Endometrium (tissue), 2 donors: ENCODE measurements around the gene GJB6.

ENCODE experiments used
- FAIRE-seq: peaks from 2 replicates; lab custom pipeline; 2012; peaks lifted over from hg19 to GRCh38; lab: Jason Lieb, UNC
- donor health status: control.
- donor health status: control.

GJB6 gene

GRCh38 chr13:20186771-20187170, 45.3 kb downstream of the GJB6 start:
- no peak for FAIRE-seq

GRCh38 chr13:20185366-20186056, 46.6 kb downstream of the GJB6 start:
- no peak for FAIRE-seq

- peak; percentile 63 for FAIRE-seq
Observed at GRCh38 chr13:20182231-20182846, 49.8 kb downstream of the GJB6 start.

GRCh38 chr13:20181188-20181587, 50.9 kb downstream of the GJB6 start:
- FAIRE-seq: no peak

DNA sequence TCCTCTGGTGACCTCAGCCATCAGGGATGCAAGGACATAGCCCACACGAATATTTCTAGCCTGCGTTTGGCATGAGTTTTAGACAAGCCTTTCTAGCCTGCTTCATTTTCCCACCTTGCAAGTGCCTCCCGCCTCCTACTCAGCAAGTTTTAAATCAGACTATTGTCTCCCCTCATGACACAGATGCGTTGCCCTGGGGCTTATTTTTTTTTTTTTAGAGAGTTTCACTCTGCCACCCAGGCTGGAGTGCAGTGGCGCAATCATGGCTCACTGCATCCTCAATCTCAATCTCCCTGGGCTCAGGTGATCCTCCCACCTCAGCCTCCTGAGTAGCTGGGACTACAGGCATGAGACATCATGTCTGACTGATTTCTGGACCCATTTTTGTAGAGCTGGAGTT, 54.0 kb downstream of the GJB6 start:
- FAIRE-seq: no peak

- no peak for FAIRE-seq
Observed at GRCh38 chr13:20177049-20177831, 54.9 kb downstream of the GJB6 start.

- no peak for FAIRE-seq
Observed at GRCh38 chr13:20175907-20176652, 56.0 kb downstream of the GJB6 start.

DNA sequence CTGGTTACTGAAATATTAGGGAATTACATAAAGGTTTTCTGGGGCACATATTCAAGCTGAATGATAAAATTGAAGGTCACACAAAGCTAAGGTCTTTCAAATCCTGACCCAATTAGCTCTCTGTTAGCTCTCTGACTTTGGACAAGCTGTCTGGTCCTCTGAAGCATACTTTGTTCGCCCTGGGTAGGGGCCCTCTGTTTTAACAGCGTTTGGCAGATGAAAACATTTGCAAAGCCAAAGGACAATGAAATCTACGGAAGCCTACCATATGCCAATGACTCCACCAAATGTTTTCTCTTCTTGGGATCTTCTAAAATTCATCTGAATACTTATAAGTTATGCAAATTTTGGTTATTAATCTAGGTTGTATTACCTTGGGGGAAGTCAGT, 56.7 kb downstream of the GJB6 start:
- no peak for FAIRE-seq

DNA sequence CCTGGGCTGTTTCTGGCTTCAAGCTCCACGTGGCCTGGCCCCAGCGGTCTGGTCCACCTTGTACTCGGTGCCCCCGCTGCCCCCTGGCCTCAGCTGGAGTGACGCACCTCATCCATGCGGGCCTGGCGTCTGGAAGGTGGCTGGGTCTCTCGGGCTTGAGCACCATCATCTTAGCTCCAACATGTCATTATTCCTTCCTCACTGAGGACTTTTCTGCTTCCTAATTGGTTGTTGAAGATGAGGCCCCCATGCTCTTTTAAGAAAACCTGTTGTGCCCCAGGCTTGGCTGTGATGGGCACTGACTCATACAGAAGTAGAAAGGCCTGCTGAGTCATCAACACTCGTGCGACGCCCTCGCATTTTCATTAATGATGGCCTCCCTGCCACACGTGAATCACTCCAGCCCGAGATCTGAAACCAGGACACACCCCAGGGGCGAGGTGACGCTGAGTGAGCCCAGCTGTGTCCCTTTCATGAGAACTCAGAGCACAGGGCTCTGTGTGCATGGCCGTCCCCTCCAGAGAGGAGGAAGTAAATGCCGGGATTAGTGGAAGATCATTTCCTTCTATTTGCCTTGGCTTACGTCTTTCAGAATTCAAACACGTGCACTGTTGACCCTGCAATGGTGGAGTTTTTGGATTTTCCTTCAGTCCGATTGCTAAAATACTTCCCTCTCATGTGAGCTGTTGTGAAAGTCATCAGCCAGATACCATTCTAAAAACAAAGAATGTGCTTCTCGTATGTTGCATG, 57.3 kb downstream of the GJB6 start:
- no peak for FAIRE-seq

DNA sequence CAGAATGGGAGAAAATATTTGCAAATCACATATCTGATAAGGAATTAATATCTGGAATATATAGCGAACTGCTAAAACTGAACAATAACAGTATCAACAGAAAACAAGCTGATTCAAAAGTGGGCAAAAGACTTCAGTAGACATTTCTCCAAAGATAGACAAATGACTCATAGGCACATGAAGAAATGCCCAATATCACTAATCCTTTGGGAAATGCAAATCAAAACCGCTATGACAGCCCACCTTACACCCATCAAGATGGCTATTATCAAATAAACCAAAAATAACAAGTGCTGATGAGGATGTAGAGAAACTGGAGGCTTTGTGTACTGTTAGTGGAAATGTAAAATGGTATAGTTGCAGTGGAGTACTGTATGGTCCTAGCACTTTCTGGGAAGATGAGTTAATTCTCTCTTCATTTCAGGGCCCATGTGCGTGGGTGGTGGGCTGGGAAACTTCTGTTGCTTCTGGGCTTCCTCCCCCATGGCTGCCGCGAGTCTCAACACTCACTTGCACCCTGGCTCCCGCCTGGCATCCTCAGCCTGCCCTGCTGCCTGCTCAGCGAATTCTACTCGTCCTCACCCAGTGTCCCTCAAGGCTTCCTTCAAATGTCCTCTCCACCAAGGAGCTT, 58.9 kb downstream of the GJB6 start:
- FAIRE-seq: no peak
